ENCODE data around the gene NAA60. TPM values are rescaled to one million over a fixed set of nuclear protein-coding genes. Genes with fewer than 3 reads are reported as not detected.

Gene NAA60
- total and polyA plus RNA-seq, 12 donors = 16.9 to 96.3 (median 52.3) TPM

GRCh38 chr16:3494386-3494973, 51.0 kb downstream of the NAA60 start:
- Histone ChIP-seq H3K4me3 (no peak overlapping the region), H3K27ac (no peak overlapping the region), H3K4me1 (replicated peaks in 1 of 2) (no peaks in the 10 kb centered on the region), H3K27me3 (no peaks in the 10 kb centered on the region), H3K36me3 (replicated peaks in 1 of 2) (no peaks in the 10 kb centered on the region), H3K9me3 (replicated peaks in 1 of 3) (no peaks in the 10 kb centered on the region)
- TF ChIP-seq CTCF (IDR thresholded peaks at IDR 0.05) (peak in 1 of 6 experiments; percentile 2), POLR2A (IDR thresholded peaks at IDR 0.05) (no peak)
- no peak for DNase-seq
- intact Hi-C loops (cut with DNase I) = loop anchor here in 1 of 2 donors (10.0 kb wide), 1 partner anchor 230 kb away; no protein-coding TSS in a partner anchor
- 80 to 94% (median 92%) methylated on average over 4 to 16 of the region's 16 CpGs for WGBS, 4 donors

- H3K4me3 ChIP-seq = no peak within 1 kb of the TSS
- no peaks in the 10 kb centered on the region for H3K36me3 ChIP-seq (replicated peaks in 1 of 2)
- WGBS, 4 donors = 80 to 100% (median 89%) methylated on average over 1 to 3 of the region's 3 CpGs
- no peaks in the 10 kb centered on the region for H3K9me3 ChIP-seq (replicated peaks in 1 of 3)
- DNase-seq = no peak
- H3K27me3 ChIP-seq = no peaks in the 10 kb centered on the region
- peaks cover 0 to under 1% of the 10 kb centered on the region in 2 donors for H3K4me1 ChIP-seq (replicated peaks in 1 of 2)
- TF ChIP-seq POLR2A (IDR thresholded peaks at IDR 0.05) (no peak), CTCF (IDR thresholded peaks at IDR 0.05) (no peak)
- intact Hi-C loops (cut with DNase I) = loop anchor here in 1 of 2 donors (10.0 kb wide), 1 partner anchor 230 kb away; no protein-coding TSS in a partner anchor
- no peak within 1 kb of the TSS for H3K27ac ChIP-seq
These were observed 51.7 kb downstream of the NAA60 start, which contains the start of gene C16orf90 for GRCh38 chr16:3495176-3495575. Gene C16orf90 (minus strand): TSS chr16:3495489. CDS start chr16:3495421, 68 bp downstream.

DNA sequence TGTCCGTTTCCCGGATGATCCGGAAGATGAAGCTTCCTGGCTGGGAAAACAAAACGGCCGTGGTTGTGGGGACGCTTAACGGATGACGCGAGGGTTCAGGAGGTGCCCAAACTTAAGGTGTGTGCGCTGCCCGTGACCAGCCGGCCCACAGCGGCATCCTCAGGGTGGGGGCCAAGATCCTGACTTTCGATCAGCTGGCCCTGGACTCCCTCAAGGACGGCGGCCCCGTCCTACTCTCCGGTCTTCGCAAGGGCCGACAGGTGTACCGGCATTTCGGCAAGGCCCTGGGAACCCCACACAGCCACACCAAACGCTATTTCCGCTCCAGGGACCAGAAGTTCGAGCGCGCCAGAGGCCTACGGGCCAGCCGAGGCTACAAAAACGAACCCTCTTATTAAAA, 52.9 kb downstream of the NAA60 start:
- WGBS, 4 donors = 93 to 95% (median 94%) methylated on average over 30 of the region's 30 CpGs
- TF ChIP-seq POLR2A (IDR thresholded peaks at IDR 0.05) (no peak), CTCF (IDR thresholded peaks at IDR 0.05) (no peak)
- no peak overlapping the region for H3K4me3 ChIP-seq
- H3K9me3 ChIP-seq (replicated peaks in 1 of 3) = no peaks in the 10 kb centered on the region
- DNase-seq = no peak
- peaks cover 3 to 6% of the 10 kb centered on the region in 2 donors for H3K4me1 ChIP-seq (replicated peaks in 1 of 2)
- intact Hi-C loops (cut with DNase I) = loop anchor here in 1 of 2 donors (10.0 kb wide), 1 partner anchor 232 kb away; no protein-coding TSS in a partner anchor
- no peaks in the 10 kb centered on the region for H3K27me3 ChIP-seq
- H3K27ac ChIP-seq = no peak overlapping the region
- no peaks in the 10 kb centered on the region for H3K36me3 ChIP-seq (replicated peaks in 1 of 2)

GRCh38 chr16:3497771-3498170, 54.3 kb downstream of the NAA60 start:
- no peaks in the 10 kb centered on the region for H3K36me3 ChIP-seq (replicated peaks in 1 of 2)
- H3K4me3 ChIP-seq = no peak overlapping the region
- no peaks in the 10 kb centered on the region for H3K27me3 ChIP-seq
- 90 to 96% (median 94%) methylated on average over 4 of the region's 4 CpGs for WGBS, 4 donors
- H3K4me1 ChIP-seq (replicated peaks in 1 of 2) = peaks cover 15 to 16% of the 10 kb centered on the region in 2 donors
- H3K27ac ChIP-seq = no peak overlapping the region
- DNase-seq = no peak
- no peaks in the 10 kb centered on the region for H3K9me3 ChIP-seq (replicated peaks in 1 of 3)
- intact Hi-C loops (cut with DNase I) = loop anchor here in 1 of 2 donors (10.0 kb wide), 1 partner anchor 233 kb away; no protein-coding TSS in a partner anchor
- TF ChIP-seq POLR2A (IDR thresholded peaks at IDR 0.05) (no peak), CTCF (IDR thresholded peaks at IDR 0.05) (no peak)

All from adrenal gland (tissue), 12 donors.